Endodermal cell (in vitro differentiated cells): Measurements from ENCODE around the gene IFT74. TPM values are rescaled to one million over a fixed set of nuclear protein-coding genes. Genes with fewer than 3 reads are reported as not detected.
A peak's percentile ranks its signal among the peaks of the same experiment; 100 is the strongest.

Source experiments
- DNase-seq: peaks from one replicate; pipeline ENCODE4 v3.0.0-alpha.2; 2017
- H3K27ac ChIP-seq: 2 replicates; pipeline ENCODE4 v1.5.1; 2013; ENCODE audit warnings: mild to moderate bottlenecking, low read depth, low read length, moderate library complexity
- H3K27me3 ChIP-seq: 2 replicates; pipeline ENCODE4 v1.6.1; 2013; ENCODE audit warnings: mild to moderate bottlenecking, low read length, moderate library complexity; ENCODE audit not compliant: insufficient read depth, control insufficient read depth, poor library complexity, severe bottlenecking
- H3K36me3 ChIP-seq: 2 replicates; pipeline ENCODE4 v1.7.0; 2013; ENCODE audit warnings: mild to moderate bottlenecking, low read length, moderate library complexity; ENCODE audit not compliant: control insufficient read depth, insufficient read depth
- H3K4me1 ChIP-seq: one replicate; pipeline ENCODE4 v1.7.0; 2013; ENCODE audit warnings: low read length; ENCODE audit not compliant: control insufficient read depth, insufficient read depth
- H3K4me3 ChIP-seq: 2 replicates; pipeline ENCODE4 v1.5.1; 2013; ENCODE audit warnings: mild to moderate bottlenecking, low read length, moderate library complexity
- H3K9ac ChIP-seq: 2 replicates; pipeline ENCODE4 v1.6.1; 2013; ENCODE audit warnings: mild to moderate bottlenecking, low read length, moderate library complexity; ENCODE audit not compliant: poor library complexity, severe bottlenecking; ENCODE audit errors: extremely low read depth
- H3K9me3 ChIP-seq: 2 replicates; pipeline ENCODE4 v1.6.1; 2013; ENCODE audit warnings: mild to moderate bottlenecking, low read length, moderate library complexity; ENCODE audit not compliant: control insufficient read depth
- H3K27ac Mint-ChIP-seq: 2 replicates; pipeline ENCODE4 v1.8.0; 2020; ENCODE audit warnings: mixed read lengths
- H3K27me3 Mint-ChIP-seq: 2 replicates; pipeline ENCODE4 v1.8.0; 2021; ENCODE audit warnings: mild to moderate bottlenecking, mixed read lengths; ENCODE audit not compliant: insufficient read depth
- H3K36me3 Mint-ChIP-seq: 2 replicates; pipeline ENCODE4 v1.8.0; 2020; ENCODE audit warnings: low read depth, mixed read lengths
- H3K4me1 Mint-ChIP-seq: 2 replicates; pipeline ENCODE4 v1.8.0; 2020; ENCODE audit warnings: mixed read lengths
- H3K4me3 Mint-ChIP-seq: 2 replicates; pipeline ENCODE4 v1.8.0; 2020; ENCODE audit warnings: mild to moderate bottlenecking, moderate library complexity, mixed read lengths
- H3K9me3 Mint-ChIP-seq: 2 replicates; pipeline ENCODE4 v1.8.0; 2020; ENCODE audit warnings: mild to moderate bottlenecking, mixed read lengths
- WGBS, 2 experiments: methylation state at CpG; one replicate each; pipeline versions ENCODE4 v1.1.5 to v1.1.7; 2013; ENCODE audit warnings: missing lambda C conversion rate in 2 of 2, mixed read lengths in 1 of 2; ENCODE audit not compliant: insufficient coverage in 1 of 2, insufficient read length in 1 of 2; 5-methylcytosine and 5-hydroxymethylcytosine counted together
- total RNA-seq, 2 donors: library from RNA; stranded (reverse); fragmentation: NEBNext Ultra II Directional in 1 of 2; extraction: Animal tissue kit (Norgen Biotek cat#: 25700) in 1 of 2; gene quantifications; 2 replicates in 1 of 2; 3 replicates in 1 of 2; pipeline ENCODE4 v1.2.1, GENCODE V29; 2021
- TF ChIP-seq, protein P1 (sequence below): fragments of 200-600 bp; sonication (generic); conservative IDR thresholded peaks from 2 replicates; pipeline ENCODE4 v1.5.0; 2021; ENCODE audit warnings: antibody characterized with exemption, mild to moderate bottlenecking

IFT74 gene
- total RNA-seq, 2 donors from 2014 or later, result 17.6 to 28.5 TPM

DNA sequence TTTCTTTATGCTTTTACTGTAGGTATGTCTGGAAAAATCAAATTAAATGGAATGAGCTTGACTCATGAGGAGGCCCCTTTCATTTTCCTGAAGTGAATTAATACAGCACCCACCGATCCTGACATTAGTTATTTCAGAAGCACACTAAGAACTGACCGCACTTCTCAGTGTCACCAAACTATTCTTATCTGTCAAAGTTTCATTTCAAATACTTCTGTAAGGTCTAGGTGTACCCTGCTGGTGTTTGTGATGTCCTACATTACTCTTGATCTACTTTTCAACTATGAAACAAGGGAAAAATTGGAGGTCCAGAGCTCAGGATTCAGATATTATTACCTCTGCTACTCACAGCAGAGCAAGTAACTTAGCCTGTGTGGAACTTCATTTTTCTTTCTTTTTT is 151.0 kb downstream of the IFT74 start:
- H3K36me3 ChIP-seq, result no peaks in the 10 kb centered on the region
- H3K4me1 ChIP-seq, result peaks cover 2% of the 10 kb centered on the region
- TF ChIP-seq, protein P1, sequence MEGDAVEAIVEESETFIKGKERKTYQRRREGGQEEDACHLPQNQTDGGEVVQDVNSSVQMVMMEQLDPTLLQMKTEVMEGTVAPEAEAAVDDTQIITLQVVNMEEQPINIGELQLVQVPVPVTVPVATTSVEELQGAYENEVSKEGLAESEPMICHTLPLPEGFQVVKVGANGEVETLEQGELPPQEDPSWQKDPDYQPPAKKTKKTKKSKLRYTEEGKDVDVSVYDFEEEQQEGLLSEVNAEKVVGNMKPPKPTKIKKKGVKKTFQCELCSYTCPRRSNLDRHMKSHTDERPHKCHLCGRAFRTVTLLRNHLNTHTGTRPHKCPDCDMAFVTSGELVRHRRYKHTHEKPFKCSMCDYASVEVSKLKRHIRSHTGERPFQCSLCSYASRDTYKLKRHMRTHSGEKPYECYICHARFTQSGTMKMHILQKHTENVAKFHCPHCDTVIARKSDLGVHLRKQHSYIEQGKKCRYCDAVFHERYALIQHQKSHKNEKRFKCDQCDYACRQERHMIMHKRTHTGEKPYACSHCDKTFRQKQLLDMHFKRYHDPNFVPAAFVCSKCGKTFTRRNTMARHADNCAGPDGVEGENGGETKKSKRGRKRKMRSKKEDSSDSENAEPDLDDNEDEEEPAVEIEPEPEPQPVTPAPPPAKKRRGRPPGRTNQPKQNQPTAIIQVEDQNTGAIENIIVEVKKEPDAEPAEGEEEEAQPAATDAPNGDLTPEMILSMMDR, result no peak
- no peak overlapping the region for H3K9ac ChIP-seq
- Mint-ChIP-seq H3K9me3 (no peaks in the 10 kb centered on the region), H3K4me1 (peaks cover 11% of the 10 kb centered on the region), H3K4me3 (no peak overlapping the region), H3K27me3 (no peaks in the 10 kb centered on the region), H3K27ac (no peak overlapping the region), H3K36me3 (no peaks in the 10 kb centered on the region)
- H3K27ac ChIP-seq, result no peak overlapping the region
- H3K9me3 ChIP-seq, result no peaks in the 10 kb centered on the region
- no peak for DNase-seq
- WGBS, 2 experiments, result 93 to 100% methylated on average over 2 of the region's 2 CpGs
- no peaks in the 10 kb centered on the region for H3K27me3 ChIP-seq
- H3K4me3 ChIP-seq, result no peak overlapping the region

- Mint-ChIP-seq H3K36me3 (no peaks in the 10 kb centered on the region), H3K27ac (peak within 1 kb of the TSS; percentile 57), H3K9me3 (no peaks in the 10 kb centered on the region), H3K4me1 (peaks cover 17% of the 10 kb centered on the region), H3K4me3 (peak within 1 kb of the TSS; percentile 41), H3K27me3 (no peaks in the 10 kb centered on the region)
- Histone ChIP-seq H3K9me3 (no peaks in the 10 kb centered on the region), H3K27me3 (no peaks in the 10 kb centered on the region), H3K36me3 (no peaks in the 10 kb centered on the region), H3K27ac (no peak within 1 kb of the TSS), H3K4me1 (peaks cover 9% of the 10 kb centered on the region), H3K9ac (peak within 1 kb of the TSS; percentile 6), H3K4me3 (peak within 1 kb of the TSS; percentile 75)
- 37 to 53% methylated on average over 3 to 9 of the region's 9 CpGs for WGBS, 2 experiments
- TF ChIP-seq, protein P1, result no peak
- peak; percentile 79 for DNase-seq
These were observed 152.8 kb downstream of the IFT74 start, which contains the start of gene TEK for GRCh38 chr9:27108981-27109541. Gene TEK (plus strand): TSS chr9:27109225. CDS start chr9:27109591, 366 bp downstream.

- H3K9ac ChIP-seq, result peak overlapping the region; percentile 6
- no peaks in the 10 kb centered on the region for H3K9me3 ChIP-seq
- no peak overlapping the region for H3K27ac Mint-ChIP-seq
These were observed 153.4 kb downstream of the IFT74 start for GRCh38 chr9:27109621-27110020.

More at GRCh38 chr9:27109621-27110020, 153.4 kb downstream of the IFT74 start:
- DNase-seq, result no peak
- Histone ChIP-seq H3K27me3 (no peaks in the 10 kb centered on the region), H3K4me3 (peak overlapping the region; percentile 75), H3K27ac (no peak overlapping the region), H3K36me3 (no peaks in the 10 kb centered on the region), H3K4me1 (peaks cover 9% of the 10 kb centered on the region)
- TF ChIP-seq, protein P1, result no peak
- H3K27me3 Mint-ChIP-seq, result no peaks in the 10 kb centered on the region
- no peaks in the 10 kb centered on the region for H3K9me3 Mint-ChIP-seq
- 55 to 94% methylated on average over 2 of the region's 2 CpGs for WGBS, 2 experiments
- peak overlapping the region; percentile 41 for H3K4me3 Mint-ChIP-seq
- H3K36me3 Mint-ChIP-seq, result no peaks in the 10 kb centered on the region
- peaks cover 17% of the 10 kb centered on the region for H3K4me1 Mint-ChIP-seq
